ENCODE data around the gene CAND1. TPM values are rescaled to one million over a fixed set of nuclear protein-coding genes. Genes with fewer than 3 reads are reported as not detected.

CAND1 gene
- total and polyA plus RNA-seq, 9 of the 15 experiments (the other 6 are each of a cell fraction or from before 2014, with no cell fraction given), result 24.0 to 167 (median 77.5) TPM

DNA sequence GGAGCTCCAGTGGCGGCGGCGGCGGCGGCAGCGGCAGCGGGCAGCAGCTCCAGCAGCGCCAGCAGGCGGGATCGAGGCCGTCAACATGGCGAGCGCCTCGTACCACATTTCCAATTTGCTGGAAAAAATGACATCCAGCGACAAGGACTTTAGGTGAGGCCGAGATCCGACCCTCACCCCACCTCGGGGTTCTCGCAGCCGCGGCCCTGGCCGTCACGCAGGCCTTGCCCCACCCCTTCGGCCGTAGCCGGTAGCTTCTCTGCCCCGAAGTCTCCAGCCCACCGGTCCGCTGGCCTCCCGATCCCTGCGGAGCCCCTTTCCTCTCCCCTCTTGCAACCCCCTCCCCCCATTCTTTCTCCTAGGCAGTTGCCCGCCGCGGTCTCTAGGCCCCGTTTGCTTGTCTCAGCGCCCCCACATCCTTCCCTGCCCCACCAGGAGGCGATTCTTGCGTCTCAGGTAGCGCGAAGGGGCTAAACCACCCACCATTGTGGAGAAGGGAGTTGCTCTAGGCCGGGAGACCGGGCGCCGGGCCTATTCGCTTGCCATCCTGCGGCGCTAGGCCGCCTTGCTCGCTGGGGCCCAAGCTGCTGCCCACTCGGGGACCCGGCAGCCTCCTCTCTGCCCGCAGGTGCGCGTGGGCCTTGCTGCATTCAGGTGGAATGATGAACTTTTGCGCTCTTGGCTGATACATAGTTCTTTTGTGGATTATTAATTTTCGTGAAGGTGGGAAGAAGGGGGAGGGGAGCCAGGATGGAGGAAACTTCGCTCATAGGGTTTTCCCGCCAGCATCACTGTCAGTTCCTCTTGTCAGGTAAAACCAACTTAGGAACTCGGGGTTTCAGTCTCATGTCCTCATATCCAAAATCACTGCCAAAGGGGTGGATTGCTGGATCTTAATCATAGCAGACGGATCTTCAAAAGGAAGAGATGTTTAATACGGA lies 745 bp downstream of the CAND1 start (continued):
- TF ChIP-seq, protein P1, sequence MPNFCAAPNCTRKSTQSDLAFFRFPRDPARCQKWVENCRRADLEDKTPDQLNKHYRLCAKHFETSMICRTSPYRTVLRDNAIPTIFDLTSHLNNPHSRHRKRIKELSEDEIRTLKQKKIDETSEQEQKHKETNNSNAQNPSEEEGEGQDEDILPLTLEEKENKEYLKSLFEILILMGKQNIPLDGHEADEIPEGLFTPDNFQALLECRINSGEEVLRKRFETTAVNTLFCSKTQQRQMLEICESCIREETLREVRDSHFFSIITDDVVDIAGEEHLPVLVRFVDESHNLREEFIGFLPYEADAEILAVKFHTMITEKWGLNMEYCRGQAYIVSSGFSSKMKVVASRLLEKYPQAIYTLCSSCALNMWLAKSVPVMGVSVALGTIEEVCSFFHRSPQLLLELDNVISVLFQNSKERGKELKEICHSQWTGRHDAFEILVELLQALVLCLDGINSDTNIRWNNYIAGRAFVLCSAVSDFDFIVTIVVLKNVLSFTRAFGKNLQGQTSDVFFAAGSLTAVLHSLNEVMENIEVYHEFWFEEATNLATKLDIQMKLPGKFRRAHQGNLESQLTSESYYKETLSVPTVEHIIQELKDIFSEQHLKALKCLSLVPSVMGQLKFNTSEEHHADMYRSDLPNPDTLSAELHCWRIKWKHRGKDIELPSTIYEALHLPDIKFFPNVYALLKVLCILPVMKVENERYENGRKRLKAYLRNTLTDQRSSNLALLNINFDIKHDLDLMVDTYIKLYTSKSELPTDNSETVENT (CRISPR knock-in tag; IDR thresholded peaks at IDR 0.05), result no peak
- TF ChIP-seq ZNF124 (CRISPR knock-in tag; IDR thresholded peaks at IDR 0.05) (no peak), SIX5 (IDR thresholded peaks at IDR 0.05; ENCODE audit: borderline replicate concordance in 1 of 2, insufficient read depth in 1 of 2, low read depth in 1 of 2, low read length in 2 of 2) (no peak), ZFX (CRISPR knock-in tag; IDR thresholded peaks at IDR 0.05) (peak; percentile 84), NFRKB (IDR thresholded peaks at IDR 0.05; ENCODE audit: low read depth) (0 out of 2 replicates have a peak, but pooled peaks have one; percentile 45), ZNF764 (CRISPR knock-in tag; IDR thresholded peaks at IDR 0.05; ENCODE audit: low read depth) (no peak), ZNF57 (CRISPR knock-in tag; IDR thresholded peaks at IDR 0.05) (no peak), STAG1 (CRISPR knock-in tag; IDR thresholded peaks at IDR 0.05; ENCODE audit: borderline replicate concordance) (no peak)
- TF ChIP-seq, protein P2, sequence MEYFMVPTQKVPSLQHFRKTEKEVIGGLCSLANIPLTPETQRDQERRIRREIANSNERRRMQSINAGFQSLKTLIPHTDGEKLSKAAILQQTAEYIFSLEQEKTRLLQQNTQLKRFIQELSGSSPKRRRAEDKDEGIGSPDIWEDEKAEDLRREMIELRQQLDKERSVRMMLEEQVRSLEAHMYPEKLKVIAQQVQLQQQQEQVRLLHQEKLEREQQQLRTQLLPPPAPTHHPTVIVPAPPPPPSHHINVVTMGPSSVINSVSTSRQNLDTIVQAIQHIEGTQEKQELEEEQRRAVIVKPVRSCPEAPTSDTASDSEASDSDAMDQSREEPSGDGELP (CRISPR knock-in tag; IDR thresholded peaks at IDR 0.05; ENCODE audit: borderline replicate concordance), result no peak
- TF ChIP-seq, protein P3, sequence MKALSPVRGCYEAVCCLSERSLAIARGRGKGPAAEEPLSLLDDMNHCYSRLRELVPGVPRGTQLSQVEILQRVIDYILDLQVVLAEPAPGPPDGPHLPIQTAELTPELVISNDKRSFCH (CRISPR knock-in tag; IDR thresholded peaks at IDR 0.05), result no peak
- TF ChIP-seq, protein P3 (tag; IDR thresholded peaks at IDR 0.05), result no peak
- TF ChIP-seq, protein P4, sequence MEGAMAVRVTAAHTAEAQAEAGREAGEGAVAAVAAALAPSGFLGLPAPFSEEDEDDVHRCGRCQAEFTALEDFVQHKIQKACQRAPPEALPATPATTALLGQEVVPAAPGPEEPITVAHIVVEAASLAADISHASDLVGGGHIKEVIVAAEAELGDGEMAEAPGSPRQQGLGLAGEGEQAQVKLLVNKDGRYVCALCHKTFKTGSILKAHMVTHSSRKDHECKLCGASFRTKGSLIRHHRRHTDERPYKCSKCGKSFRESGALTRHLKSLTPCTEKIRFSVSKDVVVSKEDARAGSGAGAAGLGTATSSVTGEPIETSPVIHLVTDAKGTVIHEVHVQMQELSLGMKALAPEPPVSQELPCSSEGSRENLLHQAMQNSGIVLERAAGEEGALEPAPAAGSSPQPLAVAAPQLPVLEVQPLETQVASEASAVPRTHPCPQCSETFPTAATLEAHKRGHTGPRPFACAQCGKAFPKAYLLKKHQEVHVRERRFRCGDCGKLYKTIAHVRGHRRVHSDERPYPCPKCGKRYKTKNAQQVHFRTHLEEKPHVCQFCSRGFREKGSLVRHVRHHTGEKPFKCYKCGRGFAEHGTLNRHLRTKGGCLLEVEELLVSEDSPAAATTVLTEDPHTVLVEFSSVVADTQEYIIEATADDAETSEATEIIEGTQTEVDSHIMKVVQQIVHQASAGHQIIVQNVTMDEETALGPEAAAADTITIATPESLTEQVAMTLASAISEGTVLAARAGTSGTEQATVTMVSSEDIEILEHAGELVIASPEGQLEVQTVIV (CRISPR knock-in tag; IDR thresholded peaks at IDR 0.05; ENCODE audit: borderline replicate concordance), result no peak
- TF ChIP-seq, protein P5, sequence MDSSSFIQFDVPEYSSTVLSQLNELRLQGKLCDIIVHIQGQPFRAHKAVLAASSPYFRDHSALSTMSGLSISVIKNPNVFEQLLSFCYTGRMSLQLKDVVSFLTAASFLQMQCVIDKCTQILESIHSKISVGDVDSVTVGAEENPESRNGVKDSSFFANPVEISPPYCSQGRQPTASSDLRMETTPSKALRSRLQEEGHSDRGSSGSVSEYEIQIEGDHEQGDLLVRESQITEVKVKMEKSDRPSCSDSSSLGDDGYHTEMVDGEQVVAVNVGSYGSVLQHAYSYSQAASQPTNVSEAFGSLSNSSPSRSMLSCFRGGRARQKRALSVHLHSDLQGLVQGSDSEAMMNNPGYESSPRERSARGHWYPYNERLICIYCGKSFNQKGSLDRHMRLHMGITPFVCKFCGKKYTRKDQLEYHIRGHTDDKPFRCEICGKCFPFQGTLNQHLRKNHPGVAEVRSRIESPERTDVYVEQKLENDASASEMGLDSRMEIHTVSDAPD (CRISPR knock-in tag; IDR thresholded peaks at IDR 0.05), result no peak

Measured in K562 (cell line).